HG02938 (cell line): ENCODE data around the gene PPP2R3A.
A peak's percentile ranks its signal among the peaks of the same experiment; 100 is the strongest.
"Not testable (repeated sequence)": the region's sequence is repeated elsewhere in the genome, so short reads cannot be mapped to it uniquely, and the experiment has no call there.

Source experiments
- ATAC-seq: cut with Tn5 transposase; IDR thresholded peaks from one replicate; pipeline ENCODE4 v1.9.1; 2021; ENCODE audit warnings: mild to moderate bottlenecking, moderate library complexity; ENCODE audit not compliant: unreplicated experiment

PPP2R3A gene

GRCh38 chr3:136078421-136079364, 113.2 kb downstream of the PPP2R3A start:
- ATAC-seq: no peak

GRCh38 chr3:136083641-136084382, 118.3 kb downstream of the PPP2R3A start:
- not testable (repeated sequence) for ATAC-seq

- not testable (repeated sequence) for ATAC-seq
Observed at GRCh38 chr3:136085067-136085466, 119.5 kb downstream of the PPP2R3A start.

DNA sequence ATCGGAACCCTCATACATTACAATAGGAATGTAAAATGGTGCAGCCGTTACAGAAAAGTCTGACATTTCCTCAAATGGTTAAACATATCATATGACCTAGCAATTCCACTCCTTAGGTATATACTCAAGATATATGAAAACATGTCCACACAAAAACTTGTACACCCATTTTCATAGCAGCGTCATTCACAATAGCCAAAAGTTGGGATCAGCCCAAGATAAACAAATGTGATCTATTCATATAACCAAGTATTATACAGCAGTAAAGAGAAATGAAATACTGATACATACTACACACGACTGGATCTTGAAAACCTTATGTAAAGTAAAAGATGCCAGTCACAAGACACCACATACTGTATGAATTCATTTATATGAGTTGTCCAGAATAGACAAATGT, 128.2 kb downstream of the PPP2R3A start:
- no peak for ATAC-seq

DNA sequence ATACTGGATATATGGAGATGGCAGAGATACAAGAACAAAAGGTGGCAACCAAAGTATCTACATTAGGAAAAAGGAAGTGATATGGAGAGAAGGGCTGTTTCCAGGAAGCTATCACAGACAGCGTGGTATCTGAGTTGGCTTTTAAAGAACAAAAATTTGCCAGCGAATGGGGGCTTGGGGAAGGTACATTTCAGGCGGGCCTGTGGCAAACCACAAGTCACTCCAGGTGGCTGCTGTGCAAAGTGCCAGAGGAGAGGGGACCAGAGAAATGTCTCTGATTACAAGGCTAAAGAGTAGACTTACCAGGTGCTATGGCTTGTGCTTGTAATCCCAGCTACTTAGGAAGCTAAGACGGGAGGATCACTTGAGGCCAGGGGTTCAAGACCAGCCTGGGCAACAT, 139.5 kb downstream of the PPP2R3A start:
- ATAC-seq: no peak

GRCh38 chr3:136106101-136106500, 140.6 kb downstream of the PPP2R3A start:
- no peak for ATAC-seq

DNA sequence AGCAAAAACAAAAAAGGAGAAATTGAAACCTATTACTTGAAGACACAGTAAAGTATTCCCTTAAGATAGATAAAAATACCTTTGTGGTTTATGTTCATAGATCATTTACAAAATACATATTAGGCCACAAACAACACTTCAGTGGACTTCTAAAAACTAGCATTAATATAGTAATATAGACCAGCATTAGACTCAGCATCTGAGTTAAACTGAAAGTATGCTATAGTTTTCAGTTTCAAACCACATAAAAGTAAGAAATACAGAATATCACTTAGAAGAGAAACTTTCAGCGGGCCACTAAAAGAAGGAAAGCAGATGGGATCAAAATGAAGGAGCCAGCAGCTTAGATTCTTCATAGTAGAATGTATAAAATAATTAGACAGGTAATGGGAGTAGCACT, 144.0 kb downstream of the PPP2R3A start:
- ATAC-seq: peak; percentile 98

DNA sequence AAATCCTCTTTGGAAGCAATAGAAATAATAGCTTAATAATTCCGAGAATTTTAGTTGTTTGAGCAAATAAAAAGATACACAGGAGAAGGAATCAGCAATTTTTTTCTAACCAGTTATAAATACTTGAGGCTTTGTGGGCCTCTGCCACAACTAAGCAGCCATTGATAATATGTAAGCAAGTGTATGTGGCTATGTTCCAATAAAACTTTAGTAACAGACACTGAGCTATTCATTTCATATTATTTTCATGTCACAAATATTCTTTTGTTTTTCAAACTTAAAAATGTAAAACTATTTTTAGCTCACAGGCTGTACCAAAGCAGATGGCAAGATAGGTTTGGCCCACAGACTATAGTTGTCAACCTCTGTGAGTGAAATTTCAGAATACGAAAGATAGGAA, 145.0 kb downstream of the PPP2R3A start:
- ATAC-seq: no peak

- ATAC-seq: no peak
Observed at GRCh38 chr3:136114421-136114820, 148.9 kb downstream of the PPP2R3A start.

DNA sequence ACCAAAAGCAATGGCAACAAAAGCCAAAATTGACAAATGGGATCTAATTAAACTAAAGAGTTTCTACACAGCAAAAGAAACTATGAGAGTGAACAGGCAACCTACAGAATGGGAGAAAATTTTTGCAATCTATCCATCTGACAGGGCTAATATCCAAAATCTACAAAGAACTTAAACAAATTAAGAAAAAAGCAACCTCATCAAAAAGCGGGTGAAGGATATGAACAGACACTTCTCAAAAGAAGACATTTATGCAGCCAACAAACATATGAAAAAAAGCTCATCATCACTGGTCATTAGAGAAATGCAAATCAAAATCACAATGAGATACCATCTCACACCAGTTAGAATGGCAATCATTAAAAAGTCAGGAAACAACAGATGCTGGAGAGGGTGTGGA, 153.8 kb downstream of the PPP2R3A start:
- not testable (repeated sequence) for ATAC-seq

- ATAC-seq: not testable (repeated sequence)
Observed at GRCh38 chr3:136119783-136120182, 154.3 kb downstream of the PPP2R3A start.

GRCh38 chr3:136120373-136121348, 155.1 kb downstream of the PPP2R3A start:
- ATAC-seq: peak; percentile 73

DNA sequence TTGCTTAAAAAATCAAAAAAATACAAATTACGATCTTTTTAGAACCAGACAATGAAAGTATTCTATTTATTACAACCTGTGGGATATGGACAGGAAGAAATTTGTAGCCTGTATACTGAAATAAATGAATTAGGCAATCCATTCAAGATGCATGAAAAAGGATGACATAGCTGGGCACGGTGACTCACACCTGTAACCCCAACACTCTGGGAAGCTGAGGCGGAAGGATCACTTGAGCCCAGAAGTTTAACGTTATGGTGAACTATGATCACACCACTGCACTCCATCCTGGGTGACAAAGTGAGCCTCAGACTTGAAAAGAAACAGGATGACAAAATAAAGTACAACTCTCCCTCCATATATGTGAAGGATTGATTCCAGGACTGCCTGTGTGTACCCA, 156.5 kb downstream of the PPP2R3A start:
- ATAC-seq: no peak

- ATAC-seq: not testable (repeated sequence)
Observed at GRCh38 chr3:136131647-136132046, 166.1 kb downstream of the PPP2R3A start.

GRCh38 chr3:136134091-136134490, 168.6 kb downstream of the PPP2R3A start:
- no peak for ATAC-seq

- no peak for ATAC-seq
Observed at GRCh38 chr3:136135039-136135802, 169.7 kb downstream of the PPP2R3A start.

DNA sequence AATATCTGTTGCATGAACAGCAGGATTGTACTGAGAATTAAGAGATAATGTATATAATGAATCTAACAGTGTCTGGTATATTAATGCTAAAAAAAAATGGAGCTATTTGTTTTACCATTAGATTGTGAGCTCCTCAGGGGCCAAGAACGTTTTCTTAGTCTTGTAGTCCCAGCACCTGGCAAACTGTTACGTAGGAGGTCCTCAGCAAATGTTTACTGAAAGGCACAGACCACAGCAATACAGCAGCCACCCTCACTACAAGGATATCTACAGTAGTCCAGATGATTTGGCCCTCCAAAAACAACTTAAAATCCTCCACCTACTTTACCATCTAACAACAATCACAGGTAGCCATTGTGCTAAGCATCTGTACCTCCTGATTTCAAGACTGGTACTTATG, 170.9 kb downstream of the PPP2R3A start:
- ATAC-seq: no peak

DNA sequence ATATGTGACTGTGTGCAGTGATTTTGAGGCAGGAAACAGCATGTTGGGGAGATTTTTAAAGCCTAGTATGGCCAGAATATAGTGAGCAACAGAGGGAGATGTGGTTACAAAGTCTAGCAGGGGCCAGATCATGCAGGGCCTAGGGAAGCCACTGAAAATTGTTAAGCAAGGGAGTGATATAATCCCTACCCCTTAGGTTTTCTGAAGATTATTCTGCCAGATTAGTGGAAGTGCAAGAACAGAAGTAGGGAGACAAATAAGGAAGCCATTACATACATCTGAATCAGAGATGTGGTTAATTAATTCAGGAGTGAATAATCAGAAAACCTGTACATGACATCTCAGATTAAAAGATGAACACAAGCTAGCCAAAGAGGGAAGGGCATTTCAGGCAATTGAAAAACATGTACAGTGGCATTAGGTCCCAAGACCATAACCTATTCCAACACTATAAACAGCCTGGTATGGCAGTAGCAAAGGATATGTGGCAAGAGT, 175.8 kb downstream of the PPP2R3A start:
- ATAC-seq: no peak

DNA sequence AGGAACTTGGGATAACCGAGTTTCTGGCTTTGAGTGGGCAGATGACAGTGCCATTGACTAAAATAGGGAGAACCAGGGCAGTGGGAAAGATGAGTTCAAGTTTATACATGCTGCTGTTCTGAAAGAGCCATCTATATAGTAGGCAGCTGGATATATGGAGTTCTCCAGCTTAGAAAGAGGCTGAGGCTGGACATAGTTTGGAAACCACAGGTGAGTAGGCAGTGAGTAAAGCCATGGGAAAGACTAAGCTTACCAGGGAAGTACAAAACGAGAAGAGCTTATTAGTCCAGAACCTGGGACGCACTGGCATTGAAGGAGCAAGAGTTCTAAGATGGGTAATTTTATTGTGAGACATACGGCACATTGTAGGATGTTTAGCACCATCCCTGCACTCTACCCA, 176.4 kb downstream of the PPP2R3A start:
- no peak for ATAC-seq

GRCh38 chr3:136142592-136142991, 177.1 kb downstream of the PPP2R3A start:
- no peak for ATAC-seq
